22Rv1 (cell line): Measurements from ENCODE around the gene DEDD2.

ENCODE experiments used
- CTCF ChIP-seq: fragments of 450-650 bp; IDR thresholded peaks from 2 replicates; pipeline ENCODE4 v1.5.1; 2017; ENCODE audit warnings: mild to moderate bottlenecking
- ZFX ChIP-seq: fragments of 450-650 bp; IDR thresholded peaks from 2 replicates; pipeline ENCODE4 v1.6.1; 2017; ENCODE audit warnings: antibody characterized with exemption, borderline replicate concordance

GRCh38 chr19:42255766-42256745 is 38.6 kb upstream of the DEDD2 start:
- TF ChIP-seq CTCF (no peak), ZFX (no peak)
